Testis (tissue), 3 donors: Measurements from ENCODE around the gene LEPROT. TPM values are rescaled to one million over a fixed set of nuclear protein-coding genes. Genes with fewer than 3 reads are reported as not detected.

Experiments used
- DNase-seq: peaks from one replicate; pipeline ENCODE4 v3.0.0-alpha.2; 2019
- H3K27ac ChIP-seq, 2 donors: fragments of 200-600 bp; sonication (generic); one replicate each; pipeline ENCODE4 v1.5.1; 2019
- H3K27me3 ChIP-seq: fragments of 200-600 bp; sonication (generic); one replicate; pipeline ENCODE4 v1.5.1; 2019
- H3K36me3 ChIP-seq: fragments of 200-600 bp; sonication (generic); one replicate; pipeline ENCODE4 v1.5.1; 2017; ENCODE audit warnings: low read depth; ENCODE audit errors: missing control alignments
- H3K4me1 ChIP-seq: fragments of 200-600 bp; sonication (generic); one replicate; pipeline ENCODE4 v1.5.1; 2019
- H3K4me3 ChIP-seq, 2 donors: fragments of 200-600 bp; sonication (generic); one replicate each; pipeline ENCODE4 v1.5.1; 2017 to 2019
- H3K9me3 ChIP-seq: fragments of 200-600 bp; sonication (generic); one replicate; pipeline ENCODE4 v1.5.1; 2017
- CTCF ChIP-seq, 3 experiments: fragments of 450-650 bp in 2 of 3; fragments of 200-600 bp in 1 of 3; sonication (generic) in 1 of 3; IDR thresholded peaks; one replicate each; pipeline ENCODE4 v1.5.1; 2016 to 2019; ENCODE audit warnings: antibody characterized with exemption in 3 of 3, mild to moderate bottlenecking in 2 of 3, moderate library complexity in 1 of 3
- POLR2A ChIP-seq: fragments of 450-650 bp; IDR thresholded peaks from one replicate; pipeline ENCODE4 v1.6.1; 2017; ENCODE audit warnings: antibody characterized with exemption, mild to moderate bottlenecking, moderate library complexity
- WGBS, 2 donors: methylation state at CpG; one replicate each; pipeline ENCODE4 v1.1.5; 2018; 5-methylcytosine and 5-hydroxymethylcytosine counted together
- intact Hi-C: fragments of 100-400 bp; cut with DNase I; formaldehyde crosslinking; loops from one replicate; pipeline ENCODE4 v1.15.1; 2023; ENCODE audit warnings: low total_unique reads
- polyA plus RNA-seq: library from polyadenylated mRNA; stranded (reverse); fragments of 350-450 nt; fragmentation: Illumina TruSeq; extraction: RNeasy Lipid Tissue Mini Kit (QIAGEN cat#74804); gene quantifications from one replicate; pipeline ENCODE4 v1.2.3, GENCODE V29; 2014; ENCODE audit warnings: low read depth, low replicate concordance; ENCODE audit not compliant: insufficient read depth
- total RNA-seq, 2 donors: library from RNA; depleted of rRNA; stranded (reverse); fragments of >200 nt; gene quantifications; one replicate each; pipeline ENCODE4 v1.2.3, GENCODE V29; 2016

LEPROT gene
- total and polyA plus RNA-seq, 3 donors from 2014 or later: 38.0 to 58.0 (median 55.0) TPM

DNA sequence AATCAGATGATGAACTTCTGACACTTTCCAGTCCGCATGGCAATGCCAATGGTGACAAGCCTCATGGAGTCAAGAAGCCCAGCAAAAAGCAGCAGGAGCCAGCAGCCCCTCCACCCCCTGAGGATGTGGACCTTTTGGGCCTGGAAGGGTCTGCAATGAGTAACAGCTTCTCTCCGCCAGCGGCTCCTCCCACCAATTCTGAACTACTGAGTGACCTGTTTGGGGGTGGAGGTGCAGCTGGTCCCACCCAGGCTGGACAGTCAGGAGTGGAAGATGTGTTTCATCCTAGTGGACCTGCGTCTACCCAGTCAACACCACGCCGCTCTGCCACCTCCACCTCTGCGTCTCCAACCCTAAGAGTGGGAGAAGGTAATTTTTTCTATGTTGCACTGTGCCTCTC lies 28.0 kb upstream of the LEPROT start:
- DNase-seq: no peak
- 94 to 100% methylated on average over 4 to 7 of the region's 7 CpGs for WGBS, 2 donors
- no peaks in the 10 kb centered on the region for H3K4me1 ChIP-seq
- H3K9me3 ChIP-seq: no peaks in the 10 kb centered on the region
- no peaks in the 10 kb centered on the region for H3K36me3 ChIP-seq
- TF ChIP-seq POLR2A (no peak), CTCF (IDR thresholded peaks at IDR 0.05) (no peak)
- H3K27ac ChIP-seq: no peak overlapping the region
- intact Hi-C loops: no loop called here
- no peaks in the 10 kb centered on the region for H3K27me3 ChIP-seq
- H3K4me3 ChIP-seq: no peak overlapping the region

- Histone ChIP-seq H3K36me3 (no peaks in the 10 kb centered on the region), H3K4me1 (no peaks in the 10 kb centered on the region), H3K27me3 (no peaks in the 10 kb centered on the region), H3K9me3 (no peaks in the 10 kb centered on the region), H3K27ac (no peak overlapping the region), H3K4me3 (no peak overlapping the region)
- WGBS, 2 donors: 94 to 99% methylated on average over 2 of the region's 2 CpGs
- TF ChIP-seq CTCF (IDR thresholded peaks at IDR 0.05): no peak
- no peak for TF ChIP-seq POLR2A
- intact Hi-C loops: no loop called here
- DNase-seq: no peak
These were observed 27.1 kb upstream of the LEPROT start for GRCh38 chr1:65393347-65393746.

GRCh38 chr1:65393928-65394327 lies 26.5 kb upstream of the LEPROT start:
- DNase-seq: no peak
- no peaks in the 10 kb centered on the region for H3K36me3 ChIP-seq
- no peaks in the 10 kb centered on the region for H3K9me3 ChIP-seq
- H3K27me3 ChIP-seq: no peaks in the 10 kb centered on the region
- no peak overlapping the region for H3K4me3 ChIP-seq
- H3K27ac ChIP-seq: no peak overlapping the region
- H3K4me1 ChIP-seq: no peaks in the 10 kb centered on the region
- TF ChIP-seq CTCF (IDR thresholded peaks at IDR 0.05) (no peak), POLR2A (no peak)
- WGBS, 2 donors: 85 to 91% methylated on average over 1 of the region's 1 CpG
- intact Hi-C loops: no loop called here

- no peak for TF ChIP-seq POLR2A
- no peak for TF ChIP-seq CTCF (IDR thresholded peaks at IDR 0.05)
- H3K9me3 ChIP-seq: no peaks in the 10 kb centered on the region
- 90 to 96% methylated on average over 3 of the region's 3 CpGs for WGBS, 2 donors
- H3K4me1 ChIP-seq: no peaks in the 10 kb centered on the region
- no peak overlapping the region for H3K4me3 ChIP-seq
- intact Hi-C loops: no loop called here
- H3K27ac ChIP-seq: no peak overlapping the region
- H3K36me3 ChIP-seq: no peaks in the 10 kb centered on the region
- H3K27me3 ChIP-seq: no peaks in the 10 kb centered on the region
- no peak for DNase-seq
These were observed 24.4 kb upstream of the LEPROT start for GRCh38 chr1:65395887-65396612.

DNA sequence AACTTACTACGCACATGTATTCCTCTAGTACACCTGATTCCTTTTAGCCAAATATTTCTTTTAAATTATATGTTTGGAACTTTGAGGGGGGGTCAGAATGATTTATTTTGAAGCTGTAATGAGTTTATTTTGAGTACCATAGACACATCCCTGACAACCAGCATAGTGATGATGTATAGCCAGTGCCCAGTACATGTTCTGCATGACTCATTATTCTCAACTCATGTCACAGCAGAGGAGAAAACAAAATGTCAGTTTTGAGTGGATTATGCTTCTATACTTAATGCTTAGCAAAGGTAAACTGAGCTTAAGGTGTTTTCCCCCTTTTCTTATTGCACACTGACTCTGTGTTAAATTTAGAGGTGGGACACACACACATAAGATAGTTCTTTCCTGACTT lies 22.4 kb upstream of the LEPROT start:
- Histone ChIP-seq H3K27ac (no peak overlapping the region), H3K9me3 (no peaks in the 10 kb centered on the region), H3K36me3 (no peaks in the 10 kb centered on the region), H3K4me1 (no peaks in the 10 kb centered on the region), H3K4me3 (no peak overlapping the region), H3K27me3 (no peaks in the 10 kb centered on the region)
- intact Hi-C loops: no loop called here
- TF ChIP-seq POLR2A: no peak
- no peak for TF ChIP-seq CTCF (IDR thresholded peaks at IDR 0.05)
- DNase-seq: no peak
- WGBS, 2 donors: 96 to 98% methylated on average over 1 of the region's 1 CpG
